SK-N-SH treated with all-trans-retinoic acid at 6 μM for 48 hours (cell line): ENCODE data around the gene NIPBL.
"Not testable (repeated sequence)": the region's sequence is repeated elsewhere in the genome, so short reads cannot be mapped to it uniquely, and the experiment has no call there.

Experiments
- ATAC-seq: fragments of 200-7000 bp; cut with Tn5 transposase; 3 replicates; pipeline ENCODE4 v1.9.1; 2020; ENCODE audit warnings: mild to moderate bottlenecking, moderate library complexity
- ARNTL ChIP-seq: fragments of 450-650 bp; formaldehyde crosslinking; IDR thresholded peaks from 2 replicates; pipeline ENCODE4 v1.5.0; 2020; ENCODE audit warnings: low read depth, mild to moderate bottlenecking, moderate library complexity, borderline replicate concordance
- BACH2 ChIP-seq: fragments of 250-450 bp; sonication (Bioruptor Pico); IDR thresholded peaks from 2 replicates; pipeline ENCODE4 v1.9.0; 2021; ENCODE audit warnings: mild to moderate bottlenecking, borderline replicate concordance
- CREB5 ChIP-seq: fragments of 250-450 bp; sonication (Bioruptor Pico); IDR thresholded peaks from 2 replicates; pipeline ENCODE4 v1.5.1; 2020; ENCODE audit warnings: low read depth, mild to moderate bottlenecking, moderate library complexity
- CSDC2 ChIP-seq: fragments of 250-450 bp; sonication (Bioruptor Pico); IDR thresholded peaks from 2 replicates; pipeline ENCODE4 v1.5.0; 2020; ENCODE audit warnings: mild to moderate bottlenecking, moderate library complexity
- CSRNP3 ChIP-seq: fragments of 250-450 bp; sonication (Bioruptor Pico); IDR thresholded peaks from 2 replicates; pipeline ENCODE4 v1.5.1; 2021; ENCODE audit warnings: mild to moderate bottlenecking, moderate library complexity
- GLIS3 ChIP-seq: fragments of 250-450 bp; sonication (Bioruptor Pico); IDR thresholded peaks from 2 replicates; pipeline ENCODE4 v1.5.0; 2020; ENCODE audit warnings: mild to moderate bottlenecking, moderate library complexity
- ISL1 ChIP-seq: fragments of 250-450 bp; sonication (Bioruptor Pico); IDR thresholded peaks from 2 replicates; pipeline ENCODE4 v2.1.2; 2022; ENCODE audit warnings: mild to moderate bottlenecking, moderate library complexity
- OSR1 ChIP-seq: fragments of 250-450 bp; sonication (Bioruptor Pico); IDR thresholded peaks from 2 replicates; pipeline ENCODE4 v1.8.0; 2022; ENCODE audit warnings: moderate library complexity, mild to moderate bottlenecking, inconsistent platforms
- PPARA ChIP-seq: fragments of 250-450 bp; sonication (Bioruptor Pico); IDR thresholded peaks from 2 replicates; pipeline ENCODE4 v1.5.0; 2020; ENCODE audit warnings: mild to moderate bottlenecking, borderline replicate concordance
- RARB ChIP-seq: fragments of 250-450 bp; sonication (Bioruptor Pico); IDR thresholded peaks from 2 replicates; pipeline ENCODE4 v1.8.0; 2021; ENCODE audit warnings: mild to moderate bottlenecking, moderate library complexity
- SNAI2 ChIP-seq: fragments of 250-450 bp; sonication (Bioruptor Pico); IDR thresholded peaks from 2 replicates; pipeline ENCODE4 v1.5.0; 2020; ENCODE audit warnings: mild to moderate bottlenecking, moderate library complexity
- TCF4 ChIP-seq: fragments of 250-450 bp; sonication (Bioruptor Pico); IDR thresholded peaks from 2 replicates; pipeline ENCODE4 v1.8.0; 2021; ENCODE audit warnings: mild to moderate bottlenecking, moderate library complexity, borderline replicate concordance
- TOX ChIP-seq: fragments of 250-450 bp; sonication (Bioruptor Pico); IDR thresholded peaks from 2 replicates; pipeline ENCODE4 v1.8.0; 2021; ENCODE audit warnings: mild to moderate bottlenecking, moderate library complexity, borderline replicate concordance
- ZC3H10 ChIP-seq: fragments of 250-450 bp; sonication (Bioruptor Pico); IDR thresholded peaks from 2 replicates; pipeline ENCODE4 v1.5.1; 2021; ENCODE audit warnings: mild to moderate bottlenecking, moderate library complexity
- ZFP3 ChIP-seq: fragments of 250-450 bp; sonication (Bioruptor Pico); IDR thresholded peaks from 2 replicates; pipeline ENCODE4 v1.5.0; 2020; ENCODE audit warnings: mild to moderate bottlenecking, moderate library complexity
- ZFP30 ChIP-seq: fragments of 450-650 bp; formaldehyde crosslinking; IDR thresholded peaks from 2 replicates; pipeline ENCODE4 v1.5.0; 2022; ENCODE audit warnings: mild to moderate bottlenecking, moderate library complexity
- ZNF565 ChIP-seq: fragments of 450-650 bp; formaldehyde crosslinking; conservative IDR thresholded peaks from 2 replicates; pipeline ENCODE4 v1.5.0; 2020; ENCODE audit warnings: low read depth, mild to moderate bottlenecking, moderate library complexity
- ZNF70 ChIP-seq: fragments of 450-650 bp; formaldehyde crosslinking; IDR thresholded peaks from 2 replicates; pipeline ENCODE4 v1.5.0; 2020; ENCODE audit warnings: mild to moderate bottlenecking, moderate library complexity
- ZNF8 ChIP-seq: fragments of 450-650 bp; formaldehyde crosslinking; IDR thresholded peaks from 2 replicates; pipeline ENCODE4 v1.5.0; 2020; ENCODE audit warnings: mild to moderate bottlenecking, moderate library complexity
- TF ChIP-seq, protein P1 (sequence below): fragments of 250-450 bp; sonication (Bioruptor Pico); IDR thresholded peaks from 2 replicates; pipeline ENCODE4 v1.8.0; 2020; ENCODE audit warnings: mild to moderate bottlenecking, moderate library complexity, borderline replicate concordance
- TF ChIP-seq, protein P2 (sequence below): fragments of 250-450 bp; sonication (Bioruptor Pico); IDR thresholded peaks from 2 replicates; pipeline ENCODE4 v1.8.0; 2021; ENCODE audit warnings: low read depth, mild to moderate bottlenecking, moderate library complexity, borderline replicate concordance
- TF ChIP-seq, protein P3 (sequence below): fragments of 250-450 bp; sonication (Bioruptor Pico); IDR thresholded peaks from 2 replicates; pipeline ENCODE4 v1.5.0; 2020; ENCODE audit warnings: mild to moderate bottlenecking, moderate library complexity

The NIPBL gene

GRCh38 chr5:37005252-37005651 is 128.7 kb downstream of the NIPBL start:
- TF ChIP-seq ISL1 (CRISPR knock-in tag) (no peak), SNAI2 (CRISPR knock-in tag) (no peak), CSDC2 (no peak), CREB5 (CRISPR knock-in tag) (no peak), BACH2 (no peak), RARB (no peak), GLIS3 (CRISPR knock-in tag) (no peak), OSR1 (CRISPR knock-in tag) (no peak), ZNF8 (CRISPR knock-in tag) (no peak), ZNF70 (CRISPR knock-in tag) (no peak), ZFP3 (CRISPR knock-in tag) (no peak), ZNF565 (CRISPR knock-in tag) (no peak), PPARA (CRISPR knock-in tag) (no peak), ZC3H10 (CRISPR knock-in tag) (no peak), ZFP30 (CRISPR knock-in tag) (no peak)
- TF ChIP-seq, protein P1, sequence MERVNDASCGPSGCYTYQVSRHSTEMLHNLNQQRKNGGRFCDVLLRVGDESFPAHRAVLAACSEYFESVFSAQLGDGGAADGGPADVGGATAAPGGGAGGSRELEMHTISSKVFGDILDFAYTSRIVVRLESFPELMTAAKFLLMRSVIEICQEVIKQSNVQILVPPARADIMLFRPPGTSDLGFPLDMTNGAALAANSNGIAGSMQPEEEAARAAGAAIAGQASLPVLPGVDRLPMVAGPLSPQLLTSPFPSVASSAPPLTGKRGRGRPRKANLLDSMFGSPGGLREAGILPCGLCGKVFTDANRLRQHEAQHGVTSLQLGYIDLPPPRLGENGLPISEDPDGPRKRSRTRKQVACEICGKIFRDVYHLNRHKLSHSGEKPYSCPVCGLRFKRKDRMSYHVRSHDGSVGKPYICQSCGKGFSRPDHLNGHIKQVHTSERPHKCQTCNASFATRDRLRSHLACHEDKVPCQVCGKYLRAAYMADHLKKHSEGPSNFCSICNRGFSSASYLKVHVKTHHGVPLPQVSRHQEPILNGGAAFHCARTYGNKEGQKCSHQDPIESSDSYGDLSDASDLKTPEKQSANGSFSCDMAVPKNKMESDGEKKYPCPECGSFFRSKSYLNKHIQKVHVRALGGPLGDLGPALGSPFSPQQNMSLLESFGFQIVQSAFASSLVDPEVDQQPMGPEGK = no peak
- TF ChIP-seq, protein P2, sequence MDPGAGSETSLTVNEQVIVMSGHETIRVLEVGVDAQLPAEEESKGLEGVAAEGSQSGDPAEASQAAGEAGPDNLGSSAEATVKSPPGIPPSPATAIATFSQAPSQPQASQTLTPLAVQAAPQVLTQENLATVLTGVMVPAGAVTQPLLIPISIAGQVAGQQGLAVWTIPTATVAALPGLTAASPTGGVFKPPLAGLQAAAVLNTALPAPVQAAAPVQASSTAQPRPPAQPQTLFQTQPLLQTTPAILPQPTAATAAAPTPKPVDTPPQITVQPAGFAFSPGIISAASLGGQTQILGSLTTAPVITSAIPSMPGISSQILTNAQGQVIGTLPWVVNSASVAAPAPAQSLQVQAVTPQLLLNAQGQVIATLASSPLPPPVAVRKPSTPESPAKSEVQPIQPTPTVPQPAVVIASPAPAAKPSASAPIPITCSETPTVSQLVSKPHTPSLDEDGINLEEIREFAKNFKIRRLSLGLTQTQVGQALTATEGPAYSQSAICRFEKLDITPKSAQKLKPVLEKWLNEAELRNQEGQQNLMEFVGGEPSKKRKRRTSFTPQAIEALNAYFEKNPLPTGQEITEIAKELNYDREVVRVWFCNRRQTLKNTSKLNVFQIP (CRISPR knock-in tag) = no peak
- ATAC-seq = peak; percentile 83

- TF ChIP-seq ZFP3 (CRISPR knock-in tag) (no peak), SNAI2 (CRISPR knock-in tag) (no peak), ZC3H10 (CRISPR knock-in tag) (no peak), ZFP30 (CRISPR knock-in tag) (no peak), TOX (no peak), TCF4 (CRISPR knock-in tag) (no peak), RARB (no peak), CSDC2 (no peak), OSR1 (CRISPR knock-in tag) (no peak)
- TF ChIP-seq, all 23 proteins: peak for 0
- peak; percentile 79 for ATAC-seq
Measured at GRCh38 chr5:37005946-37006540, 129.5 kb downstream of the NIPBL start.

DNA sequence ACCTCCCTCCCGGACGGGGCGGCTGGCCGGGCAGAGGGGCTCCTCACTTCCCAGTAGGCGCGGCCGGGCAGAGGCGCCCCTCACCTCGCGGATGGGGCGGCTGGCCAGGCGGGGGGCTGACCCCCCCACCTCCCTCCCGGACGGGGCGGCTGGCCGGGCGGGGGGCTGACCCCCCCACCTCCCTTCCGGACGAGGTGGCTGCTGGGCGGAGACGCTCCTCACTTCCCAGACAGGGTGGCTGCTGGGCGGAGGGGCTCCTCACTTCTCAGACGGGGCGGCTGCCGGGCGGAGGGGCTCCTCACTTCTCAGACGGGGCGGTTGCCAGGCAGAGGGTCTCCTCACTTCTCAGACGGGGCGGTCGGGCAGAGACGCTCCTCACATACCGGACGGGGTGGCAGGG is 136.6 kb downstream of the NIPBL start:
- ATAC-seq = not testable (repeated sequence)

DNA sequence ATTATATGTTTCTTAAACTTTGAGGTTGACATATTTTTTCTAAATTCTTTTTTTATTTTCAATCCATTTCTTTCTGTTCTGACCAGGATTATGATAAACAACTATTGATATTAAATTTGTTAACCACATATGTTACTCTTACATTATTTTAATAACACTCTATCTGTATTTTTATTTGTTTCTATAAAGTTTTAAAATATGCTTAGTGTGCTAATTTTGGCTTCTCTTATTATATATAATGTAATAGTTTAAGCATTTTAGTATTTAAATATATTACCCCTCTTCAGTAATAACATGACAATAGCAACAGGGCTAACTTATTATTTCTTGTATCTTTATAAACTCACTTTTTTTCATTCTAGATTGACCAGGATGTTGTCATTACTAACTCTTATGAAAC is 137.8 kb downstream of the NIPBL start:
- no peak for TF ChIP-seq ZNF70 (CRISPR knock-in tag)
- no peak for TF ChIP-seq ZC3H10 (CRISPR knock-in tag)
- no peak for TF ChIP-seq ZFP30 (CRISPR knock-in tag)
- TF ChIP-seq ARNTL (CRISPR knock-in tag) = no peak
- TF ChIP-seq, protein P1 = no peak
- TF ChIP-seq CSDC2 = no peak
- no peak for TF ChIP-seq TCF4 (CRISPR knock-in tag)
- no peak for TF ChIP-seq ZNF8 (CRISPR knock-in tag)
- TF ChIP-seq PPARA (CRISPR knock-in tag) = no peak
- TF ChIP-seq, protein P2 (CRISPR knock-in tag) = no peak
- no peak for TF ChIP-seq BACH2
- TF ChIP-seq, protein P3, sequence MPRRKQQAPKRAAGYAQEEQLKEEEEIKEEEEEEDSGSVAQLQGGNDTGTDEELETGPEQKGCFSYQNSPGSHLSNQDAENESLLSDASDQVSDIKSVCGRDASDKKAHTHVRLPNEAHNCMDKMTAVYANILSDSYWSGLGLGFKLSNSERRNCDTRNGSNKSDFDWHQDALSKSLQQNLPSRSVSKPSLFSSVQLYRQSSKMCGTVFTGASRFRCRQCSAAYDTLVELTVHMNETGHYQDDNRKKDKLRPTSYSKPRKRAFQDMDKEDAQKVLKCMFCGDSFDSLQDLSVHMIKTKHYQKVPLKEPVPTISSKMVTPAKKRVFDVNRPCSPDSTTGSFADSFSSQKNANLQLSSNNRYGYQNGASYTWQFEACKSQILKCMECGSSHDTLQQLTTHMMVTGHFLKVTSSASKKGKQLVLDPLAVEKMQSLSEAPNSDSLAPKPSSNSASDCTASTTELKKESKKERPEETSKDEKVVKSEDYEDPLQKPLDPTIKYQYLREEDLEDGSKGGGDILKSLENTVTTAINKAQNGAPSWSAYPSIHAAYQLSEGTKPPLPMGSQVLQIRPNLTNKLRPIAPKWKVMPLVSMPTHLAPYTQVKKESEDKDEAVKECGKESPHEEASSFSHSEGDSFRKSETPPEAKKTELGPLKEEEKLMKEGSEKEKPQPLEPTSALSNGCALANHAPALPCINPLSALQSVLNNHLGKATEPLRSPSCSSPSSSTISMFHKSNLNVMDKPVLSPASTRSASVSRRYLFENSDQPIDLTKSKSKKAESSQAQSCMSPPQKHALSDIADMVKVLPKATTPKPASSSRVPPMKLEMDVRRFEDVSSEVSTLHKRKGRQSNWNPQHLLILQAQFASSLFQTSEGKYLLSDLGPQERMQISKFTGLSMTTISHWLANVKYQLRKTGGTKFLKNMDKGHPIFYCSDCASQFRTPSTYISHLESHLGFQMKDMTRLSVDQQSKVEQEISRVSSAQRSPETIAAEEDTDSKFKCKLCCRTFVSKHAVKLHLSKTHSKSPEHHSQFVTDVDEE = no peak
- no peak for TF ChIP-seq TOX
- no peak for TF ChIP-seq OSR1 (CRISPR knock-in tag)
- TF ChIP-seq RARB = no peak
- no peak for TF ChIP-seq SNAI2 (CRISPR knock-in tag)
- TF ChIP-seq ZFP3 (CRISPR knock-in tag) = no peak
- no peak for TF ChIP-seq CSRNP3 (CRISPR knock-in tag)
- no peak for ATAC-seq
